Trophoblast cell (in vitro differentiated cells and primary cell): ENCODE measurements around the gene LDLRAD4.

ENCODE experiments used
- DNase-seq, 2 donors: peaks; one replicate each; pipeline ENCODE4 v3.0.0-alpha.2; 2016
- H2AFZ ChIP-seq: 2 replicates; pipeline ENCODE4 v1.6.1; 2013; ENCODE audit warnings: low read length, moderate library complexity, mild to moderate bottlenecking; ENCODE audit not compliant: insufficient read depth, poor library complexity
- H2AK5ac ChIP-seq: 2 replicates; pipeline ENCODE4 v1.6.1; 2013; ENCODE audit warnings: mild to moderate bottlenecking, low read length
- H2BK120ac ChIP-seq: 2 replicates; pipeline ENCODE4 v1.6.1; 2013; ENCODE audit warnings: low read length, mild to moderate bottlenecking, moderate library complexity; ENCODE audit not compliant: insufficient read depth, poor library complexity
- H2BK12ac ChIP-seq: 2 replicates; pipeline ENCODE4 v1.6.1; 2013; ENCODE audit warnings: mild to moderate bottlenecking, low read length, moderate library complexity
- H2BK5ac ChIP-seq: 2 replicates; pipeline ENCODE4 v1.6.1; 2013; ENCODE audit warnings: low read length, low read depth, moderate library complexity, mild to moderate bottlenecking; ENCODE audit not compliant: poor library complexity
- H3K14ac ChIP-seq: 2 replicates; pipeline ENCODE4 v1.6.1; 2013; ENCODE audit warnings: mild to moderate bottlenecking, low read length
- H3K18ac ChIP-seq: 2 replicates; pipeline ENCODE4 v1.6.1; 2013; ENCODE audit warnings: mild to moderate bottlenecking, low read length
- H3K23ac ChIP-seq: 2 replicates; pipeline ENCODE4 v1.6.1; 2013; ENCODE audit warnings: low read length
- H3K27ac ChIP-seq: 2 replicates; pipeline ENCODE4 v1.5.1; 2013; ENCODE audit warnings: low read depth, mild to moderate bottlenecking, inconsistent platforms, low read length, moderate library complexity
- H3K27me3 ChIP-seq: 2 replicates; pipeline ENCODE4 v1.6.1; 2013; ENCODE audit warnings: inconsistent platforms, mild to moderate bottlenecking, low read length, moderate library complexity; ENCODE audit not compliant: insufficient read depth
- H3K36me3 ChIP-seq, 2 experiments: 1 replicate in 1 of 2; 2 replicates in 1 of 2; pipeline ENCODE4 v1.6.1; 2013; ENCODE audit warnings: low read length in 2 of 2, mild to moderate bottlenecking in 2 of 2, moderate library complexity in 1 of 2; ENCODE audit not compliant: insufficient read depth in 2 of 2, control insufficient read depth in 1 of 2
- H3K4ac ChIP-seq: 2 replicates; pipeline ENCODE4 v1.6.1; 2013; ENCODE audit warnings: low read depth, mild to moderate bottlenecking, low read length, moderate library complexity
- H3K4me1 ChIP-seq, 2 experiments: 1 replicate in 1 of 2; 2 replicates in 1 of 2; pipeline ENCODE4 v1.6.1; 2013; ENCODE audit warnings: low read length in 2 of 2, mild to moderate bottlenecking in 2 of 2, moderate library complexity in 1 of 2; ENCODE audit not compliant: insufficient read depth in 2 of 2, control insufficient read depth in 1 of 2
- H3K4me2 ChIP-seq: 2 replicates; pipeline ENCODE4 v1.6.1; 2013; ENCODE audit warnings: inconsistent platforms, mild to moderate bottlenecking, low read length, moderate library complexity
- H3K4me3 ChIP-seq: 2 replicates; pipeline ENCODE4 v1.5.1; 2013; ENCODE audit warnings: mild to moderate bottlenecking, low read depth, low read length, inconsistent platforms
- H3K79me1 ChIP-seq: one replicate; pipeline ENCODE4 v1.6.1; 2013; ENCODE audit warnings: low read length
- H3K79me2 ChIP-seq: 2 replicates; pipeline ENCODE4 v1.6.1; 2013; ENCODE audit warnings: low read length, mild to moderate bottlenecking; ENCODE audit not compliant: control insufficient read depth, insufficient read depth, poor library complexity
- H3K9ac ChIP-seq: 2 replicates; pipeline ENCODE4 v1.6.1; 2013; ENCODE audit warnings: mild to moderate bottlenecking, low read length
- H3K9me3 ChIP-seq: 2 replicates; pipeline ENCODE4 v1.6.1; 2013; ENCODE audit warnings: low read depth, mild to moderate bottlenecking, control low read depth, inconsistent platforms, low read length; ENCODE audit not compliant: insufficient read depth
- H4K12ac ChIP-seq: 2 replicates; pipeline ENCODE4 v1.6.1; 2013; ENCODE audit warnings: low read depth, mild to moderate bottlenecking, low read length, moderate library complexity
- H4K8ac ChIP-seq: 2 replicates; pipeline ENCODE4 v1.6.1; 2013; ENCODE audit warnings: low read depth, mild to moderate bottlenecking, low read length, moderate library complexity
- H4K91ac ChIP-seq: one replicate; pipeline ENCODE4 v1.6.1; 2013; ENCODE audit warnings: low read depth, mild to moderate bottlenecking, low read length, moderate library complexity
- WGBS: extraction: QIAGEN DNeasy Blood & Tissue Kit; methylation state at CpG from one replicate; pipeline ENCODE4 v1.1.7; 2013; ENCODE audit warnings: missing lambda C conversion rate; ENCODE audit not compliant: insufficient read length, insufficient coverage; ENCODE audit errors: extremely low coverage; 5-methylcytosine and 5-hydroxymethylcytosine counted together

The LDLRAD4 gene

DNA sequence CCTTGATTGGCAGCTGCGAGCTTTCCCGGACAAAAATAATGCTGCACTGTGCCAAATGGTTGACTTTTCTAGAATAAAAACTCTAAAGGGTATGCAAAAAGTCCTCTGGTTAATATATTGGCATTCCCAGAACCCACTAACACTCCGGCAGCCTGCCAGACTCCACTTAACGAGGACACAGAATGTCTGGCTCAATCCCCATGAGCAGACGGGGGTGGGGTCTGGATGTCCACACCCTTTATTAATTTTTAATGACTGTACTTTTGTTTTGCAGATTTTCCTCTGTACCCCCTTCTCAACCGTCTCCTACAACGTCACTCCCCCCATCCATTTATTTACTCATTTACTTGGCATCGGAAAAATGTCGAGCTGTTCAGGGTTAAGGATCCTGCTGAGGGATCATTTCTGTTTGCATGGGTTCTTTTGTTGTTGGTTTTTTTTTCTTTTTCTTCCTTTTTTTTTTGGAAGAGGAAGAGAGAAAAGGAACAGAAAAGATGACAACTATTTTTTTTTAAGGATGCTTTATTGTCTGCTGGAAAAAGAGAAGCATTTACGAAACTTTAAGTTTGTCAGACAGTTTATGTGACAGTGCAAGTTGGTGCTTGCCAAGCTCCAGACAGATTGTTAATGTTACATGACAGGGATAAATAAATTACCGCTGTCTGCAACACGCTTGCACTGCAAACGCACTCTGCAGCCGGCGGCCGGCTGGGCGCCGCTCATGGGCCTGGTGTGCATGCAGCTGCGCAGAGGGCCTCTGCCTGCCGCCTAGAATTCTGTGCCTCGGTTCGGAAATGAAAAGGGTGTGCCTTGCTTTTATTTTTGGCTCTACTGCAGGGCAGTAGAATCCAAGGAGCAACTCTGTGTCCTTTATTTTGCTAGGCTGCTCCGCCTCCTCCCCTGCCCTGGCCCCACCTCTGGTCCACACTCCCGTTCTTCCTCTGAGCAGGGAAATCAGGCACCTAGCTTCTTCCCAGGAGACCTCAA lies 3.6 kb downstream of the LDLRAD4 start:
- no CpG with 5 or more reads among the region's 24 CpGs for WGBS
- H3K4me1 ChIP-seq, result peaks cover 24 to 32% of the 10 kb centered on the region in 2 experiments
- peak overlapping the region; percentile 5 for H3K14ac ChIP-seq

DNA sequence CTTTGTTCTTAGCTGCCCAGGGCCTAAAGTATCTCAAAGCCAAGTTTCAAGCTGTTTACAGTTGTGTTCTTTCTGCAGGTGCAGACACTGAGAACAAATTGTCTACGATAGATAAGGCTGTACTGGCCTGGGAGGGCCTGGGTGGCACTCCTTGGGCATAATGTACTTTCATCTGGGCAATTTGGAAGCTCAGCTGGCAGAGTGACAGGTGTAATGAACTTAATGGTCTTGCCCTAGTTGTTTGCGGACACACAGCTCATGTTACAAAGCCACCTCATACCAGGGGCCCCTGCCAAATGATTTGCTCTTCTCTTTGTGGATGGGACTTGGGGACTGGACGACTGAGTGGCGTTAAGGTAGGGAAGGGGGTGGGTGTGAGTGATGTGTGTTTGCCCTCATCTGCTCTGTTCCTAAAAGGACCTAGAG lies 4.3 kb downstream of the LDLRAD4 start:
- no peaks in the 10 kb centered on the region for H3K9me3 ChIP-seq
- H3K23ac ChIP-seq, result no peak overlapping the region
- H3K18ac ChIP-seq, result no peak overlapping the region
- H3K4me3 ChIP-seq, result no peak overlapping the region
- no peak overlapping the region for H2AK5ac ChIP-seq
- H3K27ac ChIP-seq, result peak overlapping the region; percentile 55
- no peak overlapping the region for H3K4me2 ChIP-seq
- no peak overlapping the region for H3K9ac ChIP-seq
- no peaks in the 10 kb centered on the region for H3K36me3 ChIP-seq
- no peak overlapping the region for H4K8ac ChIP-seq
- H3K79me1 ChIP-seq, result peaks cover 10% of the 10 kb centered on the region
- peaks cover 3% of the 10 kb centered on the region for H3K27me3 ChIP-seq
- no peak overlapping the region for H4K12ac ChIP-seq
- H3K4me1 ChIP-seq, result peaks cover 24 to 32% of the 10 kb centered on the region in 2 experiments
- H2BK12ac ChIP-seq, result peak overlapping the region; percentile 72
- no peak for DNase-seq
- peak overlapping the region; percentile 15 for H2BK120ac ChIP-seq
- peak overlapping the region; percentile 79 for H4K91ac ChIP-seq
- peak overlapping the region; percentile 5 for H2BK5ac ChIP-seq
- H2AFZ ChIP-seq, result no peak overlapping the region
- H3K79me2 ChIP-seq, result peaks cover 4% of the 10 kb centered on the region
- H3K4ac ChIP-seq, result no peak overlapping the region
- no CpG with 5 or more reads among the region's 4 CpGs for WGBS
- peak overlapping the region; percentile 5 for H3K14ac ChIP-seq

More for the DNA sequence above, 3.6 kb downstream of the LDLRAD4 start:
- Histone ChIP-seq H3K79me2 (peaks cover 7% of the 10 kb centered on the region), H2BK120ac (peak overlapping the region; percentile 15), H3K4me2 (no peak overlapping the region), H3K36me3 (no peaks in the 10 kb centered on the region), H3K4me3 (no peak overlapping the region), H3K18ac (peak overlapping the region; percentile 7), H3K79me1 (peaks cover 14% of the 10 kb centered on the region), H3K9me3 (no peaks in the 10 kb centered on the region), H4K91ac (peak overlapping the region; percentile 79), H2AFZ (no peak overlapping the region), H3K27me3 (peaks cover 3% of the 10 kb centered on the region), H3K9ac (no peak overlapping the region), H4K8ac (peak overlapping the region; percentile 34), H2BK5ac (no peak overlapping the region), H2AK5ac (no peak overlapping the region), H4K12ac (no peak overlapping the region), H3K23ac (no peak overlapping the region), H2BK12ac (peak overlapping the region; percentile 72), H3K4ac (peak overlapping the region; percentile 8), H3K27ac (peak overlapping the region; percentile 55)
- DNase-seq, result no peak

DNA sequence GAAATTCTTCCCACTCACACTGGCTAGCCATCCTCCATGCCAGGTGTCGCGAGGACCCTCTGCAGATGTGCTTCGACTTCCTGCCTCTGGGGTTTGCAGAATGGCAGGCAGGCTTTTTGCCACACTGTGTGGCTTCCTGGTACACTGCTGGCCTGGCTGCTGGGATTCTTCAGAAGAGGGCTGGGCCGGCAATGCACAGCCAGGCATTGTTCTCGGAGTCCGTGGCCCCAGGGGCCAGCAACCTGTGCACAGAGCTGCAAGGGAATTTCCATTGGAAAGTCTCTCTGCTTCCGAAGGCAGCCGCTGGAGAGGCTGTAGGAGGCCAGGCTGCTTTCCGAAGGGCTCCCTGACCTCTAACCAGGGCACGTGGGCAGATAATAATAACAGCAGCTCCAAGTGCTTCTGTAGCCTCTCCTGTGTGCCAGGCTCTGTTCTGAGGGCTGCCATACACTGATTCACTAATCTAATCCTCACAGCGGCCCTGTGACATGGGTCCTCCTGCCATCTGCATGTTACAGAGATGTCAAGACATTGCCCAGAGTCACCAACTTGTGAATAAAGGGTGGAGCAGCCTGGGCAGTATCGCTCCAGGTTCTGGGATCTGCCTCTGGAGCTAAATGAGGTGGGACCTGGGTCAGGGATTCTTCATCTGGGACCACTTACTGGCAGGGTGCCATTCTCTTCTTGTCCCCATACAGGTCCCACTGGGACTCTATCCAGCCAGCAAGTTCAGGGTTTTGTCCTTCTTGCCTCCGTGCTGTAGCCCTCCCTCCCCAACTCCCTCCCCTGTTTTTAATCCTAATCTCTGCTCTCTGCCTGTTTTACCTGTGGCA lies 5.0 kb downstream of the LDLRAD4 start:
- H3K4me1 ChIP-seq, result peaks cover 24 to 32% of the 10 kb centered on the region in 2 experiments
- no peak overlapping the region for H4K12ac ChIP-seq
- H3K4me2 ChIP-seq, result no peak overlapping the region
- no peak overlapping the region for H3K18ac ChIP-seq
- peak overlapping the region; percentile 28 for H3K27ac ChIP-seq
- no peak overlapping the region for H4K91ac ChIP-seq
- peaks cover 2% of the 10 kb centered on the region for H3K79me2 ChIP-seq
- no peaks in the 10 kb centered on the region for H3K36me3 ChIP-seq
- no peak overlapping the region for H3K4me3 ChIP-seq
- H3K23ac ChIP-seq, result no peak overlapping the region
- no peak overlapping the region for H3K4ac ChIP-seq
- H2BK12ac ChIP-seq, result peak overlapping the region; percentile 23
- H2AK5ac ChIP-seq, result no peak overlapping the region
- no peak overlapping the region for H3K9ac ChIP-seq
- no peaks in the 10 kb centered on the region for H3K9me3 ChIP-seq
- no peak overlapping the region for H2BK5ac ChIP-seq
- H3K27me3 ChIP-seq, result no peaks in the 10 kb centered on the region
- H2BK120ac ChIP-seq, result no peak overlapping the region
- no CpG with 5 or more reads among the region's 13 CpGs for WGBS
- no peak overlapping the region for H4K8ac ChIP-seq
- peak; percentile 61 to 75 for DNase-seq
- H3K79me1 ChIP-seq, result peaks cover 5% of the 10 kb centered on the region
- no peak overlapping the region for H2AFZ ChIP-seq
- no peak overlapping the region for H3K14ac ChIP-seq

DNA sequence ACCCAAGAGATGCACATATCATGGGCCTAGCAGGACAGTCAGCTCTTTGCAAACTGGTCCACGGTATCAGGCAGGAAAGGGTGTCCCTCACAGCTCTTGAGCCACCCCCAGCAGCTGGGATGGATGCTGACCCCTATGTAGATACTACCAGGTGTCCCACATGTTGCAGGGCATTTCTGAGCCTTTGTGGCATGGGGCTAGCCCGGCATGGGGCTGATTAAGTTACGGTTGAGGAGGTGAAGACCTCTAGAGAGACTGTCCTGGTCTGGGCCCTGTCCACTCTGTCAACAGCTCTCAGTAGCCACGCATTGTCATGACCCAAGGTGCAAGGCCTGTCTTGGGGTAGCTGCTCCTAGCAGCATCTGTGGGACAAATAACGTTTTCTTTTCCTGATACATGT lies 6.7 kb downstream of the LDLRAD4 start:
- Histone ChIP-seq H4K91ac (no peak overlapping the region), H3K9me3 (no peaks in the 10 kb centered on the region), H2BK5ac (no peak overlapping the region), H3K79me2 (no peaks in the 10 kb centered on the region), H3K4ac (no peak overlapping the region), H4K8ac (no peak overlapping the region), H2BK120ac (no peak overlapping the region), H3K4me2 (no peak overlapping the region), H2AFZ (no peak overlapping the region), H3K27ac (no peak overlapping the region), H3K4me1 (peaks cover 22 to 26% of the 10 kb centered on the region in 2 experiments), H2BK12ac (no peak overlapping the region), H4K12ac (no peak overlapping the region), H3K36me3 (peaks cover 0 to 2% of the 10 kb centered on the region in 2 experiments), H3K23ac (no peak overlapping the region), H2AK5ac (no peak overlapping the region), H3K27me3 (no peaks in the 10 kb centered on the region), H3K4me3 (no peak overlapping the region), H3K14ac (no peak overlapping the region), H3K18ac (no peak overlapping the region), H3K79me1 (peaks cover 5% of the 10 kb centered on the region), H3K9ac (no peak overlapping the region)
- WGBS, result no CpG with 5 or more reads among the region's 5 CpGs
- no peak for DNase-seq
